G401 (cell line): ENCODE data around the gene SETD7. TPM values are rescaled to one million over a fixed set of nuclear protein-coding genes. Genes with fewer than 3 reads are reported as not detected.

Experiments
- DNase-seq: peaks from one replicate; pipeline ENCODE4 v3.0.0-alpha.2; 2015; ENCODE audit warnings: low spot score
- in situ Hi-C: cut with HindIII; loops from 2 replicates; pipeline ENCODE4 v1.10.0; 2016; ENCODE audit warnings: low sequenced_read_pairs, mixed read lengths
- total RNA-seq: library from RNA; depleted of rRNA; stranded (reverse); fragments of >200 nt; shearing (Covaris generic); gene quantifications from 2 replicates; pipeline ENCODE4 v1.2.3, GENCODE V29; 2014

SETD7 gene
- total RNA-seq, 1 experiment from 2014 or later = 9.6 TPM

DNA sequence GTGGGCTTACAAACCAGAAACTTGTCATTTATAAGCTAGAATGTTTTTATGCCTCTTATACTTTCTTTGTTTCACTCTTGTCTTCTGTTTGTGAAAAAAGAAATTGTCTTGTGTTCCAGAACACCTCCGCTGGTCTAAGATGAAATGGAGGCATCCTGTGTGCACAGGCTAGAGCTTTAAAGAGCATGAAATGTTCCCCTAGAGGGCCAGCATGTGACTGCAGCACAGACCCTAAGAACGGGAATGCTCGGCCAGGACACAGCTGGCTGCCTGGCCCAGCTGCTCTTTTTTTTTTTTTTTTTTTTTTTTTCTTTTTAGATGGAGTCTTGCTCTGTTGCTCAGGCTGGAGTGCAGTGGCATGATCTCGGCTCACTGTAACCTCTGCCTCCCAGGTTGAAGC is 33.6 kb downstream of the SETD7 start:
- in situ Hi-C loops = no loop called here
- no peak for DNase-seq

- DNase-seq = no peak
- in situ Hi-C loops = no loop called here
These were observed 34.1 kb downstream of the SETD7 start for GRCh38 chr4:139521754-139522401.

DNA sequence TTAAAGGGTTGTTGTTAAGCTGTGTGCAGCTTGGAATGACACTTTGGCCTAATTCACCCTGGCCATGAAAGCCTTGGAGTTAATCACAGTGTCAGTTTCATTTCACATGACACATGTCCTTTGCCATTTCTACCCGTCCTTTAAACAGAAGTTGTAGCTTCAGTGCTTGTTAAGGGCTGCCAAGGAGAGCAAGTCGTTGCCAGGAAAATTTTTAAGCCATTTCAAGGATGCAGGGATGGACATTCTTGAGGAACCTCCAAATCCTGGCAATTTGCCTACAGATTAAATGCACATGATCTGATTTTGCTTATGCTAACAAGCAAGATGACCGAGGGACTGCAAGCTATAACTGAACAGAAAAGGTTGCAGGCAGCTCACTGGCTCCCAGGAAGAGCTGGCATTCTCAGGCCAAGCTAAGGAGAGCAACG is 40.5 kb downstream of the SETD7 start:
- DNase-seq = peak; percentile 56
- in situ Hi-C loops = no loop called here

GRCh38 chr4:139514382-139515059 is 41.5 kb downstream of the SETD7 start:
- no peak for DNase-seq
- in situ Hi-C loops = no loop called here

DNA sequence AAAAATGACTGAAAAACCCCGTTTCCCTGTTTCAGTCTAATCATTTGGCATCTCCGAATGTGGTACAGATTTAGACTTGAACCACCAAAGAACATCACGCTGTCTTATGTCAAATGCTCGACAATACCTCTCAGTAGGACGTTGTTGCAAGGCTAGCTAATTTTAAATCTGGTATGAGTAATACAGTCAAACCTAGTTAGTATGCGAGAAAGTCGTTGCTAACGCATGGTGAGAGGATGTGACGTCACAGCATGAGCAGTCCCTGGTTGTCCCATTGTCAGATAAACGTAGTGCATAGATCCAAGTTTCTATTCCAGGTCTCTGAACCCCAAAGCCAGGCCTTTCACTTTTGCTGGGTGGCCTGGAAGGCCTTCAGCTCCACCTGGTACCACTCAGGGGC is 44.7 kb downstream of the SETD7 start:
- DNase-seq = no peak

DNA sequence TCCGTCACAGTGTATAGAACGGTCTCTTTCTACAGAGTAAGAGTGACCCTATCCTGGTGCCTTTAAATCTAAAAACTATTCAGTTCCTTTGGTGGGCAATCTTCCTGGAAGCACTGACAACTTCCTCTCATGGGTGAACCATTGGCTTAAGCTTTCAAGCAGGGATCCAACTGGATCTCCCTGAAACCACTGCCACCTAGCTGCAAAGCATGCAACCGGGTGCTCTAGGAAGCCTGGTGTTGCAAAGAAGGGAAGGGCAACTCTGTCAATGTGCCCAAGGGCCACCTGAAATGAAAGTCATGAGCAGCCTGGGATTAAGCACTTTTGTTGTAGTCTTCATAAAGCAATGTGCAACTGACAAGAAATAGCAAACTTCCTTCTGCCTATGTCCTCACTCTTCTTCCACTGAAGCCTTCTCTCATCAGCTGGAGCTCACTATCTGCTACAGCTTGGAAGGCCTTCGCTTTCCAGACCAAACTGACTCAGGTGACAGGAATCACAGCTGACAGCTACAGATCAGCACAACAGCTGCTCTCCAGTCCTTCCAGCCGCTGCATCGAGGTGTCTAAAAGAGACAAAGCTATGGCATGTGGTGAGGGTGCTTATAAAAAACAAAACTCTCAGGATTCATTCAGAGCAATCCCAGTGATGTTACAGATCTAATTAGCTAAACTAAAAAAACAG is 46.1 kb downstream of the SETD7 start:
- in situ Hi-C loops = no loop called here
- DNase-seq = peak; percentile 68

More for the DNA sequence above, 44.7 kb downstream of the SETD7 start:
- in situ Hi-C loops = no loop called here

- DNase-seq = no peak
- in situ Hi-C loops = no loop called here
These were observed 47.3 kb downstream of the SETD7 start for GRCh38 chr4:139508581-139509237.

DNA sequence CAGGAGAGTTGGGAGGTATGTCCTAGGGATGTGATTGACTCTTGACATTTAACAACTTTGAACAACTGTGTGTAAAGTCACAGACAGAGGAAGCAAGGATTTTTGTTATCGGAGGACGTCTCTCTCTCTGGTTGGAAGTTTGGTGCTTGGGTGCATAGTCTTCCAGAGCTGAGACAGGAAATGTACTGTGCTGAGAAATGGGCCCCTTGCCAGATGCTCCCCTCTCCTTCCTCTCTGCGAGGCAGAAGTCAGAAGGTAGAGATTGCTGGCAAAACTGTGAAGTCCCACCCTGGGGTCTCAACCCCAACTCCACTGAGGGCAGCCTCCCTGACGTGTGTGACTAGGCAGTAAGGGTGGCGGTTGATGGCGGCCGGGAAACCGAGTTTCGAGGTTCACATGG is 49.2 kb downstream of the SETD7 start:
- in situ Hi-C loops = no loop called here
- DNase-seq = no peak

GRCh38 chr4:139503622-139504166 is 52.3 kb downstream of the SETD7 start:
- in situ Hi-C loops = no loop called here
- DNase-seq = no peak

- no peak for DNase-seq
- in situ Hi-C loops = no loop called here
These were observed 53.8 kb downstream of the SETD7 start for GRCh38 chr4:139501927-139502899.

DNA sequence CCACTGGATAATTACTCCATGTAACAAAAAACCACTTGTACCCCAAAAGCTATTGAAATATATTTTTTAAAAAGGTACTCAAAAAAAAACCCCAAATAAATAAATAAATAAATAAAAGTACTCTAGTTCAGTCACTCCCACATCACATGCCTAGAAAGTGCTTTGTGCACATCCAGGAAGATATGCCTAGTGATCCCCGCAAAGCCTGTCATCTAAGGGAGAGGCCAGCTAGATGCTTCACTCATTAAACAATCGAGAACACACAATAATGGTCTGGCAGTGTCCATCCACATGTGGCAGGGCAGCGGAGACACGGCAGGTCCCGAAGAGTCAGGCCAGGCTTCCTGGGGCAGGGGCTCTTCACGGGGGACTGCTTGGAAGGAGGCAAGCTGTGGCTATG is 54.5 kb downstream of the SETD7 start:
- in situ Hi-C loops = no loop called here
- DNase-seq = no peak

GRCh38 chr4:139501117-139501516 is 54.9 kb downstream of the SETD7 start:
- in situ Hi-C loops = no loop called here
- no peak for DNase-seq

- no peak for DNase-seq
- in situ Hi-C loops = no loop called here
These were observed 56.8 kb downstream of the SETD7 start for GRCh38 chr4:139499186-139499585.

- in situ Hi-C loops = no loop called here
- DNase-seq = peak; percentile 98
These were observed 62.8 kb downstream of the SETD7 start for GRCh38 chr4:139493176-139493575.

DNA sequence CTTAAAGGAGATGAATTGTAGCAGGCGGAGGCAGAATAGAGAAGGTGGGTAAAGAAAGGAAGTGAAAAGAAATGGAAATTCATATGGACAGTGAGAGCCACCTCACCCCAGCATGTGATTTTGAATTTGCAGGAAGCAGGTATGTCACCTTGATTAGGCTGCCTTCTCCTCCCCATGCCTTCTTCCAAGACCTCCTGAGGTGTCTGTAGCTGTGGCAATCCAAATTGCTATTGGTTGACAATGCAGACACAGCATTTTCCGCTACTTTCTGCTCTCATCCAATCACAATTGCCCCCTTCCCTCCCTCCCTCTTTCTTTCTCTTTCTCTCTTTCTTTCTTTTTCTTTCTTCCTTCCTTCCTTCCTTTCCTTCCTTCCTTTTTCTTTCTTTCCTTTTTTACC is 63.6 kb downstream of the SETD7 start:
- peak; percentile 85 for DNase-seq
- in situ Hi-C loops = no loop called here

- in situ Hi-C loops = no loop called here
- no peak for DNase-seq
These were observed 66.4 kb downstream of the SETD7 start for GRCh38 chr4:139489638-139490037.

DNA sequence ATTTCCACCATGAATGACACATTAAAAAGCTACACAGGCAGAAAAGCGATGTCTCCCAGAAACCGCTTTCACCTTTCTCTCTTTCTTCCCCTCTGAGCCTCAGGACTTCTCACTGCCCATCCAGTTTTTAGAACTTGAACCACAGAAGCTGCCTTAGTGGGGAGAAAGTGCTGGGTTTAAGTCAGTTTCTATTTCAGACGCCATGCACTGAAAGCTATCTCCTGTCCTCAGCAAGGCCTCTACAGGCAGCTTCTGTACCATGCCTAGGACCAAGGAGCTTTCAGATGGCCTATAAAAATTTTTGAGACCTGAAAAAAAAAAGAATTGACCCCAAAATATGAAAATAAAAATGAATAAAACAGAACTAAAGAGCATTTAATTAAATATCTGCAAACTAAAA is 67.6 kb downstream of the SETD7 start:
- in situ Hi-C loops = no loop called here
- DNase-seq = no peak

DNA sequence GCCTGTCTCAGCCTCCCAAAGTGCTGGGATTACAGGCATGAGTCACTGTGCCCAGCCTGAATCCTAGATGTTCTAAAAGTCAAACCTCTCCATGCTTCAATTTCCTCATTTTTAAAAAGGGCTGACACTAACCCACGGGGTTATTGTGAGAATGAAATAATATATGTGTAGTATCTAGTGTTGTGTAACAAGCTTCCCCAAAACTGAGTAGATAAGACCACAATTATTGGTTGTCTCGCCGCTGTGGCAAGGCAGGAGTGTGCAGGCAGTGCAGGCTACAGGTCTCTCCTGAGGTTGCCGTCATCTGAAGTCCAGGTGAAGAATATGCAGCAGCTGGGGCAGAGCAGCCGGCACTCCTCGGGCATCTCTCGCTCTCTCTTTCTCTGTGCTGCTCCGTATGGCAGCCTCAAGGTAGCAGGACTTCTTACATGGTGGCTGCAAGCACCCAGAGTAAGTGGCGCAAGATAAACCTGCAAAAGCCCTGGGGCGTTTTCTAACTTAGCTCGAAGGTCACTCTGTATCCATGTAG is 71.2 kb downstream of the SETD7 start:
- DNase-seq = no peak
- in situ Hi-C loops = no loop called here
